ENCODE measurements around the gene FOSL1. TPM values are rescaled to one million over a fixed set of nuclear protein-coding genes. Genes with fewer than 3 reads are reported as not detected.

The FOSL1 gene
- total RNA-seq, 1 experiment from 2014 or later = 20.5 TPM

DNA sequence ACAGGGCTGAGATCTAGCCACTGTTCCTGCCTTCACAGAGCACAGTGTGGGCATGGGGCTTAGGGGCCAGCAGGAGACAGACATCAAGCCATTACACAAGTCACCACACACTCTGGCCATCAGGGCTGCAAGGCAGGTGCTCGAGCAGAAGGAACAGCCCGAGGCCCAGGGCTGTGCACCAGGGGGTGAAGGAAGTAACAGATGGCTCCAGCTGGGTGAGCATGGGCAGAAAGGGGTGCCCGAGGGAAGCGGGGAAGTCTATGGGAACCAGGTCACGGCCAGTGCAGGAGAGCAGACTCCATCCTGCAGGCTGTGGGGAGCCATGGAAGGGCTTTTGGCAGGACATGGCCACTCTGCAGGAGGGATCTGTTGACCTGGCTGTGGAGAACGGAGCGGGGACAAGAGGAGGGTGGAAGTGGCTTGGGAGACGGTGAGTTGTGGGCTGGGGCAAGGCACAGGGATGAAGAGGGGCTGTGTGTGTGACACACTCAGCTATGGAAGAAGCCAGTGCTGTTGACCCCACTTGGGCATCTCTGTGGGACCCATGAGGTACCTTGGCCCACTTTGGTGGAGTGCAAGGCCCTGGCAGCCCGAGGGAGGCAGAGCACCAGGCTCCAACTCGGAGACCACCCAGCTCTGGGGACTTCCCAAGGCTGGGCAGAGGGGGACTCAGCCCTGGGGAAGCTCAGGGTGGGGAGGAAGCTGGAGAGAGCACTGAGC, 15.1 kb upstream of the FOSL1 start (continued):
- TF ChIP-seq NFE2L1 (CRISPR knock-in tag; IDR thresholded peaks at IDR 0.05) = no peak
- TF ChIP-seq SOX15 (CRISPR knock-in tag; IDR thresholded peaks at IDR 0.05) = no peak
- no peak for TF ChIP-seq NFYB (CRISPR knock-in tag; conservative IDR thresholded peaks at IDR 0.05; ENCODE audit: low read depth)
- no peak for TF ChIP-seq FOXP1 (CRISPR knock-in tag; IDR thresholded peaks at IDR 0.05; ENCODE audit: borderline replicate concordance)
- TF ChIP-seq, protein P1, sequence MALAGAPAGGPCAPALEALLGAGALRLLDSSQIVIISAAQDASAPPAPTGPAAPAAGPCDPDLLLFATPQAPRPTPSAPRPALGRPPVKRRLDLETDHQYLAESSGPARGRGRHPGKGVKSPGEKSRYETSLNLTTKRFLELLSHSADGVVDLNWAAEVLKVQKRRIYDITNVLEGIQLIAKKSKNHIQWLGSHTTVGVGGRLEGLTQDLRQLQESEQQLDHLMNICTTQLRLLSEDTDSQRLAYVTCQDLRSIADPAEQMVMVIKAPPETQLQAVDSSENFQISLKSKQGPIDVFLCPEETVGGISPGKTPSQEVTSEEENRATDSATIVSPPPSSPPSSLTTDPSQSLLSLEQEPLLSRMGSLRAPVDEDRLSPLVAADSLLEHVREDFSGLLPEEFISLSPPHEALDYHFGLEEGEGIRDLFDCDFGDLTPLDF (CRISPR knock-in tag; IDR thresholded peaks at IDR 0.05) = no peak
- TF ChIP-seq, protein P2, sequence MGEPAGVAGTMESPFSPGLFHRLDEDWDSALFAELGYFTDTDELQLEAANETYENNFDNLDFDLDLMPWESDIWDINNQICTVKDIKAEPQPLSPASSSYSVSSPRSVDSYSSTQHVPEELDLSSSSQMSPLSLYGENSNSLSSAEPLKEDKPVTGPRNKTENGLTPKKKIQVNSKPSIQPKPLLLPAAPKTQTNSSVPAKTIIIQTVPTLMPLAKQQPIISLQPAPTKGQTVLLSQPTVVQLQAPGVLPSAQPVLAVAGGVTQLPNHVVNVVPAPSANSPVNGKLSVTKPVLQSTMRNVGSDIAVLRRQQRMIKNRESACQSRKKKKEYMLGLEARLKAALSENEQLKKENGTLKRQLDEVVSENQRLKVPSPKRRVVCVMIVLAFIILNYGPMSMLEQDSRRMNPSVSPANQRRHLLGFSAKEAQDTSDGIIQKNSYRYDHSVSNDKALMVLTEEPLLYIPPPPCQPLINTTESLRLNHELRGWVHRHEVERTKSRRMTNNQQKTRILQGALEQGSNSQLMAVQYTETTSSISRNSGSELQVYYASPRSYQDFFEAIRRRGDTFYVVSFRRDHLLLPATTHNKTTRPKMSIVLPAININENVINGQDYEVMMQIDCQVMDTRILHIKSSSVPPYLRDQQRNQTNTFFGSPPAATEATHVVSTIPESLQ (CRISPR knock-in tag; IDR thresholded peaks at IDR 0.05) = no peak
- TF ChIP-seq, protein P3, sequence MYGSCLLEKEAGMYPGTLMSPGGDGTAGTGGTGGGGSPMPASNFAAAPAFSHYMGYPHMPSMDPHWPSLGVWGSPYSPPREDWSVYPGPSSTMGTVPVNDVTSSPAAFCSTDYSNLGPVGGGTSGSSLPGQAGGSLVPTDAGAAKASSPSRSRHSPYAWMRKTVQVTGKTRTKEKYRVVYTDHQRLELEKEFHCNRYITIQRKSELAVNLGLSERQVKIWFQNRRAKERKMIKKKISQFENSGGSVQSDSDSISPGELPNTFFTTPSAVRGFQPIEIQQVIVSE (CRISPR knock-in tag; IDR thresholded peaks at IDR 0.05; ENCODE audit: borderline replicate concordance) = no peak

DNA sequence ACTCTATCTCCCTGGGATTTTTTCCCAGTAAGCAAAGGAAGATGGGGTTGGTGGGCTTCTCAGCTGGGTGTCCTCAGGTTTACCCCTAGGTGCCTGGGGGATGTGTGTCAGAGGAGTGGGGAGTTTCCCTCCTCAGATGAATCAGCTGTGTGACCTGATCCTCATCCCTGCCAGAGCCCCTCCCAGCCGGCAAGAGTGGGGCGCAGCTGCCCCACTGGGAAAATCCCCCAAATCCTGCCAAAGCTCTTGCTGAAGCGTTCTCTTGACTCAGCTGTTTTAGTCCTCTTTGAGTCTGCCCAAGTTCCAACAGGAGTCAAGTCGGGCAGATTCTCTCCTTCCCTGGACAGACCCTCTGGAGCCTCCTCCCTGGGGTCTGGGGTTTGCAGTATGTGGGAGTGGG, 12.7 kb upstream of the FOSL1 start:
- H3K27ac Mint-ChIP-seq = no peak overlapping the region
- no peak for ATAC-seq
- H3K27me3 Mint-ChIP-seq (ENCODE audit: low read depth) = peaks cover 21% of the 10 kb centered on the region
- no peaks in the 10 kb centered on the region for H3K36me3 Mint-ChIP-seq
- no peaks in the 10 kb centered on the region for H3K9me3 Mint-ChIP-seq
- no peak for DNase-seq (ENCODE audit: low spot score)
- peaks cover 20% of the 10 kb centered on the region for H3K4me1 Mint-ChIP-seq
- ChIA-PET CTCF (interaction anchor here (1.3 to 2.2 kb wide), 5 partner anchors 20 to 53 kb away, joined by 3 to 41 read pairs (median 13); partner anchors contain the start of genes CCDC85B and MUS81), POLR2A (interaction anchor here (1.9 kb wide), 1 partner anchor 22 kb away, joined by 8 read pairs; the partner anchor contains the start of gene CCDC85B)
- H3K4me3 Mint-ChIP-seq = no peak overlapping the region
- TF ChIP-seq ZNF416 (CRISPR knock-in tag; IDR thresholded peaks at IDR 0.05) = no peak
- TF ChIP-seq TEAD1 (CRISPR knock-in tag; IDR thresholded peaks at IDR 0.05) = no peak
- TF ChIP-seq NFE2L1 (CRISPR knock-in tag; IDR thresholded peaks at IDR 0.05) = no peak
- TF ChIP-seq EMX1 (CRISPR knock-in tag; IDR thresholded peaks at IDR 0.05) = no peak

DNA sequence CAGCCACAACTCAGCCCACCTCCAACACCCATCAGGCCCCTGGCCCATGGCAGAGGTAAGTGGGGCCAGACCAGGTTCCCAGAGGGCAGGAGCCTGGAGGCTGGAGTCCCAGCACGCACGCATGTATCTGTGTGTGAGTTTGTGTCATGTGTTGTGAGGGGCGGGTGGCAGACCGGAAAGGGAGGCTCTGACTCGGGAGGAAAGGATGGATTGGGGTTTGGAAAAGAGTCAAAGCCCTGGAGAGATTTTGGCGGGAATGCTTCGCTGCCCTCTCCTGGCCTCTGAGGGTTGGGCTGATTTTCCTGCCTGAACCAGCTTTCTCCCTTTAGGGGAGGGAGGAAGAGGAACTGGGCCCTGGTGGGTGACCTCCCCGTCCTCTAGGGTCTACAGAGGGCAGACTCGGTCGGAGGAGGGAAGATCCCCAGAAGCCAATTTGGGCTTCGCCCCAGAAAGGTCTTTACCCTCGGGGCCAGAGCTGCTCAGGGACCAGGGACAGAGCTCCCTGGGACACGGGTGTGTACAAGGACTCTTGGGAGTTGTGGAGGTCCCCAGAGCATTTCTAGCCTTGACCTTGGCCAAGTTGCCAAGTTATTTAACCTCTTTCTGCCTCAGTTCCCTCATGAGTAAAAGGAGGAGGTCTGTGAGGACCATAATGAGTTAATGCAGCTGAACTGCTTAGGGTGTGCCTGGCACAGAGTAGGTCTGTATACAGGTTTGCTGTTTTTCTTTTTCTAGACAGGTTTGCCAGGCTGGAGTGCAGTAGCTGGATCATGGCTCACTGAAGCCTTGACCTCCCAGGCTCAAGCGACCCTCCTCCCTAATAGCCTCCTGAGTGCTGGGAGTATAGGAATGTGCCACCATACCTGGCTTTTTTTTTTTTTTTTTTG, 11.7 kb upstream of the FOSL1 start:
- ChIA-PET CTCF (interaction anchor here (0.8 to 2.2 kb wide), 16 partner anchors 11 to 201 kb away, joined by 3 to 41 read pairs (median 7); partner anchors contain the start of genes CCDC85B, CTSW, FIBP and FOSL1), POLR2A (interaction anchor here (0.7 to 1.9 kb wide), 3 partner anchors 21 to 90 kb away, joined by 3 to 8 read pairs (median 4); partner anchors contain the start of genes BANF1, CCDC85B, EIF1AD and MUS81)
- Mint-ChIP-seq H3K4me3 (no peak overlapping the region), H3K27ac (no peak overlapping the region), H3K27me3 (ENCODE audit: low read depth) (peaks cover 27% of the 10 kb centered on the region), H3K9me3 (no peaks in the 10 kb centered on the region), H3K36me3 (no peaks in the 10 kb centered on the region), H3K4me1 (peaks cover 17% of the 10 kb centered on the region)
- peak; percentile 81 for ATAC-seq
- DNase-seq (ENCODE audit: low spot score) = peak; percentile 69
- TF ChIP-seq, protein P4, sequence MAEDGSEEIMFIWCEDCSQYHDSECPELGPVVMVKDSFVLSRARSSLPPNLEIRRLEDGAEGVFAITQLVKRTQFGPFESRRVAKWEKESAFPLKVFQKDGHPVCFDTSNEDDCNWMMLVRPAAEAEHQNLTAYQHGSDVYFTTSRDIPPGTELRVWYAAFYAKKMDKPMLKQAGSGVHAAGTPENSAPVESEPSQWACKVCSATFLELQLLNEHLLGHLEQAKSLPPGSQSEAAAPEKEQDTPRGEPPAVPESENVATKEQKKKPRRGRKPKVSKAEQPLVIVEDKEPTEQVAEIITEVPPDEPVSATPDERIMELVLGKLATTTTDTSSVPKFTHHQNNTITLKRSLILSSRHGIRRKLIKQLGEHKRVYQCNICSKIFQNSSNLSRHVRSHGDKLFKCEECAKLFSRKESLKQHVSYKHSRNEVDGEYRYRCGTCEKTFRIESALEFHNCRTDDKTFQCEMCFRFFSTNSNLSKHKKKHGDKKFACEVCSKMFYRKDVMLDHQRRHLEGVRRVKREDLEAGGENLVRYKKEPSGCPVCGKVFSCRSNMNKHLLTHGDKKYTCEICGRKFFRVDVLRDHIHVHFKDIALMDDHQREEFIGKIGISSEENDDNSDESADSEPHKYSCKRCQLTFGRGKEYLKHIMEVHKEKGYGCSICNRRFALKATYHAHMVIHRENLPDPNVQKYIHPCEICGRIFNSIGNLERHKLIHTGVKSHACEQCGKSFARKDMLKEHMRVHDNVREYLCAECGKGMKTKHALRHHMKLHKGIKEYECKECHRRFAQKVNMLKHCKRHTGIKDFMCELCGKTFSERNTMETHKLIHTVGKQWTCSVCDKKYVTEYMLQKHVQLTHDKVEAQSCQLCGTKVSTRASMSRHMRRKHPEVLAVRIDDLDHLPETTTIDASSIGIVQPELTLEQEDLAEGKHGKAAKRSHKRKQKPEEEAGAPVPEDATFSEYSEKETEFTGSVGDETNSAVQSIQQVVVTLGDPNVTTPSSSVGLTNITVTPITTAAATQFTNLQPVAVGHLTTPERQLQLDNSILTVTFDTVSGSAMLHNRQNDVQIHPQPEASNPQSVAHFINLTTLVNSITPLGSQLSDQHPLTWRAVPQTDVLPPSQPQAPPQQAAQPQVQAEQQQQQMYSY (CRISPR knock-in tag; IDR thresholded peaks at IDR 0.05) = peak; percentile 62
- TF ChIP-seq CBFB (CRISPR knock-in tag; IDR thresholded peaks at IDR 0.05; ENCODE audit: low read depth) (no peak), GTF2I (CRISPR knock-in tag; conservative IDR thresholded peaks at IDR 0.05) (no peak), PRRX2 (CRISPR knock-in tag; IDR thresholded peaks at IDR 0.05) (no peak)
- TF ChIP-seq, protein P5, sequence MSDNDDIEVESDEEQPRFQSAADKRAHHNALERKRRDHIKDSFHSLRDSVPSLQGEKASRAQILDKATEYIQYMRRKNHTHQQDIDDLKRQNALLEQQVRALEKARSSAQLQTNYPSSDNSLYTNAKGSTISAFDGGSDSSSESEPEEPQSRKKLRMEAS (CRISPR knock-in tag; IDR thresholded peaks at IDR 0.05) = peak; percentile 67
- TF ChIP-seq, protein P6, sequence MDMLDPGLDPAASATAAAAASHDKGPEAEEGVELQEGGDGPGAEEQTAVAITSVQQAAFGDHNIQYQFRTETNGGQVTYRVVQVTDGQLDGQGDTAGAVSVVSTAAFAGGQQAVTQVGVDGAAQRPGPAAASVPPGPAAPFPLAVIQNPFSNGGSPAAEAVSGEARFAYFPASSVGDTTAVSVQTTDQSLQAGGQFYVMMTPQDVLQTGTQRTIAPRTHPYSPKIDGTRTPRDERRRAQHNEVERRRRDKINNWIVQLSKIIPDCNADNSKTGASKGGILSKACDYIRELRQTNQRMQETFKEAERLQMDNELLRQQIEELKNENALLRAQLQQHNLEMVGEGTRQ (CRISPR knock-in tag; IDR thresholded peaks at IDR 0.05) = no peak
- TF ChIP-seq, protein P7, sequence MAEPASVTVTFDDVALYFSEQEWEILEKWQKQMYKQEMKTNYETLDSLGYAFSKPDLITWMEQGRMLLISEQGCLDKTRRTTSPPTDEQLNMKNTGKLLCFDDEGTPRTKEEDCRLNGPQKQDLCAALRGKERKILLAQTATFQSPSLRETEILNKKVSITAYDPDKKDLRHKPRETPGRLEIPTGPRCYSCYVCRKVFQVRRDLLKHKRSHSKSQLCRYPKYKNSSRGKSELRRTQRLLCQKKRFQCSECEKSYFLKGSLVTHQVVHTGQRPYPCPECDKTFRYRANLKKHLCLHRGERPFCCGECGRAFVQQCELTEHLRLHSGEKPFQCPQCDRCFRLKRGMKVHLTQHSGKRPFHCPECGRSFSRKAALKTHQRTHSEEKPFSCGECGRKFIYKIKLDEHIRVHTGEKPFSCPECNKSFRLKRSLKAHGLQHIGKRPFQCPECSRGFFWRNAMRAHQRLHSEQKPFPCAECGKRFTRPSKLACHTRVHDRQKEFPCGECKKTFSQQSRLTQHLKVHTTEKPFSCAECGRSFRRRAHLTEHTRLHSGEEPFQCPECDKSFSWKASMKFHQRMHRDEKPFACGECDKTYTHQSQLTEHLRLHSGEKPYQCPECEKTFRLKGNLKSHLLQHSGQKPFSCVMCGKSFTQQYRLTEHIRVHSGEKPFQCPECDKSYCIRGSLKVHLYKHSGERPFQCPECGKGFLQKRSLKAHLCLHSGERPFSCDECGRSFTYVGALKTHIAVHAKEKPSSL (CRISPR knock-in tag; conservative IDR thresholded peaks at IDR 0.05) = no peak
